Loucy (cell line): ENCODE data around the gene KRT32.

ENCODE experiments used
- CTCF ChIP-seq: fragments of 200-600 bp; sonication (generic); conservative IDR thresholded peaks from 2 replicates; pipeline ENCODE4 v1.5.1; 2014; ENCODE audit warnings: mild to moderate bottlenecking, antibody characterized with exemption, low read length
- EZH2phosphoT487 ChIP-seq: fragments of 200-600 bp; IDR thresholded peaks from 2 replicates; pipeline ENCODE4 v1.6.1; 2018; ENCODE audit warnings: antibody characterized with exemption, mild to moderate bottlenecking, moderate library complexity, borderline replicate concordance

DNA sequence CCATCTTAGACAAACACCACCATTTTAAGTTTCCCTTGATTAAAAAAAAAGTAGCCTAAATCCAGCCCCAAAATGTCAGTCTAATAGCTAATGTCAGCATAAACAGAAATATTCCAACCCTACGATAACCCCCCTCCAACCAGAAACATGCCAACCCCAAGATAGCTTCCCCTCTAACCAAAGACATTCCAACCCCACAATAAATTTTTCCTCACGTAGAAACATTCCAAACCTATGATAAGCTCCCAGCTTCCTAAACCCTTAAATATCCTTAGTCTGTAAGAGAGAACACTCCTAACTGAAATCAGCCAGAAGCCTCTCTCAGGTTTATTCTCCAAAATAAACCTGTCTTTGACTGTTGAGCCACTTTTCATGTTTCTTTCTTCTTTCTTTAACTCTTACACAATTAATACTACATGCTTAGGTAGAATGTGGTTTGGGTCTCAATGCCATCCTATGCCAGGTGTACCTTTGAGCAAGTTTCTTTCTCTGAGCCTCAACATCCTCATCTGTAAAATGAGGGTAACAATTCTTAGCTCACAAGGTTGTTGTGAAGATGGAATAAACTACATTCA, 15.9 kb downstream of the KRT32 start:
- no peak for TF ChIP-seq CTCF
- no peak for TF ChIP-seq EZH2phosphoT487
